ENCODE measurements around the gene ZNF85. TPM values are rescaled to one million over a fixed set of nuclear protein-coding genes. Genes with fewer than 3 reads are reported as not detected.
"Not testable (repeated sequence)": the region's sequence is repeated elsewhere in the genome, so short reads cannot be mapped to it uniquely, and the experiment has no call there.

Gene ZNF85
- polyA plus RNA-seq, result 1 to 10 TPM; 3.0 to 3.2 TPM

GRCh38 chr19:20923077-20923871, at the start of gene ZNF85:
Gene ZNF85 (plus strand): TSS chr19:20923251. CDS start chr19:20923401, 150 bp downstream.
- Histone ChIP-seq H3K9me3 (ENCODE audit: control insufficient read depth in 2 of 2, insufficient read depth in 1 of 2, low read depth in 1 of 2, low read length in 1 of 2) (no peaks in the 10 kb centered on the region), H3K27ac (ENCODE audit: low read depth in 2 of 2, low read length in 1 of 2) (peak within 1 kb of the TSS; percentile 85 to 97), H3K4me1 (ENCODE audit: control insufficient read depth in 2 of 2, insufficient read depth in 2 of 2, low read length in 1 of 2) (no peaks in the 10 kb centered on the region), H3K36me3 (ENCODE audit: control insufficient read depth in 2 of 2, insufficient read depth in 2 of 2, low read length in 1 of 2) (no peaks in the 10 kb centered on the region), H3K27me3 (ENCODE audit: control insufficient read depth in 1 of 2, insufficient read depth in 2 of 2, low read length in 2 of 2) (no peaks in the 10 kb centered on the region), H3K4me3 (ENCODE audit: low read depth in 1 of 2, low read length in 2 of 2) (peak within 1 kb of the TSS; percentile 72 to 90)
- WGBS, 2 donors, result 0 to 1% methylated on average over 38 of the region's 38 CpGs

- Histone ChIP-seq H3K4me3 (ENCODE audit: low read depth in 1 of 2, low read length in 2 of 2) (no peak overlapping the region), H3K27me3 (ENCODE audit: control insufficient read depth in 1 of 2, insufficient read depth in 2 of 2, low read length in 2 of 2) (no peaks in the 10 kb centered on the region), H3K36me3 (ENCODE audit: control insufficient read depth in 2 of 2, insufficient read depth in 2 of 2, low read length in 1 of 2) (no peaks in the 10 kb centered on the region), H3K27ac (ENCODE audit: low read depth in 2 of 2, low read length in 1 of 2) (no peak overlapping the region), H3K9me3 (ENCODE audit: control insufficient read depth in 2 of 2, insufficient read depth in 1 of 2, low read depth in 1 of 2, low read length in 1 of 2) (peaks cover 24 to 60% of the 10 kb centered on the region in 2 donors), H3K4me1 (ENCODE audit: control insufficient read depth in 2 of 2, insufficient read depth in 2 of 2, low read length in 1 of 2) (no peaks in the 10 kb centered on the region)
- 72 to 75% methylated on average over 1 of the region's 1 CpG for WGBS, 2 donors
These were observed 43.5 kb upstream of the ZNF85 start for GRCh38 chr19:20879501-20879900.

GRCh38 chr19:20912973-20913372, 10.1 kb upstream of the ZNF85 start:
- WGBS, 2 donors, result 74 to 83% methylated on average over 3 of the region's 3 CpGs
- peaks cover 0 to 34% of the 10 kb centered on the region in 2 donors for H3K9me3 ChIP-seq (ENCODE audit: control insufficient read depth in 2 of 2, insufficient read depth in 1 of 2, low read depth in 1 of 2, low read length in 1 of 2)
- H3K4me3 ChIP-seq (ENCODE audit: low read depth in 1 of 2, low read length in 2 of 2), result no peak overlapping the region
- H3K4me1 ChIP-seq (ENCODE audit: control insufficient read depth in 2 of 2, insufficient read depth in 2 of 2, low read length in 1 of 2), result no peaks in the 10 kb centered on the region
- no peaks in the 10 kb centered on the region for H3K27me3 ChIP-seq (ENCODE audit: control insufficient read depth in 1 of 2, insufficient read depth in 2 of 2, low read length in 2 of 2)
- H3K36me3 ChIP-seq (ENCODE audit: control insufficient read depth in 2 of 2, insufficient read depth in 2 of 2, low read length in 1 of 2), result no peaks in the 10 kb centered on the region
- no peak overlapping the region for H3K27ac ChIP-seq (ENCODE audit: low read depth in 2 of 2, low read length in 1 of 2)

- WGBS, 2 donors, result 87 to 93% methylated on average over 2 of the region's 2 CpGs
- Histone ChIP-seq H3K27me3 (ENCODE audit: control insufficient read depth in 1 of 2, insufficient read depth in 2 of 2, low read length in 2 of 2) (no peaks in the 10 kb centered on the region), H3K36me3 (ENCODE audit: control insufficient read depth in 2 of 2, insufficient read depth in 2 of 2, low read length in 1 of 2) (no peaks in the 10 kb centered on the region), H3K4me1 (ENCODE audit: control insufficient read depth in 2 of 2, insufficient read depth in 2 of 2, low read length in 1 of 2) (no peaks in the 10 kb centered on the region), H3K4me3 (ENCODE audit: low read depth in 1 of 2, low read length in 2 of 2) (no peak overlapping the region), H3K9me3 (ENCODE audit: control insufficient read depth in 2 of 2, insufficient read depth in 1 of 2, low read depth in 1 of 2, low read length in 1 of 2) (no peaks in the 10 kb centered on the region), H3K27ac (ENCODE audit: low read depth in 2 of 2, low read length in 1 of 2) (no peak overlapping the region)
These were observed 2.4 kb downstream of the ZNF85 start for GRCh38 chr19:20925481-20925880.

GRCh38 chr19:20926796-20927195, 3.7 kb downstream of the ZNF85 start:
- WGBS, 2 donors, result 95 to 100% methylated on average over 1 of the region's 1 CpG
- no peak overlapping the region for H3K4me3 ChIP-seq (ENCODE audit: low read depth in 1 of 2, low read length in 2 of 2)
- no peaks in the 10 kb centered on the region for H3K4me1 ChIP-seq (ENCODE audit: control insufficient read depth in 2 of 2, insufficient read depth in 2 of 2, low read length in 1 of 2)
- no peaks in the 10 kb centered on the region for H3K36me3 ChIP-seq (ENCODE audit: control insufficient read depth in 2 of 2, insufficient read depth in 2 of 2, low read length in 1 of 2)
- no peak overlapping the region for H3K27ac ChIP-seq (ENCODE audit: low read depth in 2 of 2, low read length in 1 of 2)
- H3K9me3 ChIP-seq (ENCODE audit: control insufficient read depth in 2 of 2, insufficient read depth in 1 of 2, low read depth in 1 of 2, low read length in 1 of 2), result no peaks in the 10 kb centered on the region
- H3K27me3 ChIP-seq (ENCODE audit: control insufficient read depth in 1 of 2, insufficient read depth in 2 of 2, low read length in 2 of 2), result no peaks in the 10 kb centered on the region

GRCh38 chr19:20928371-20928770, 5.3 kb downstream of the ZNF85 start:
- WGBS, 2 donors, result 92% methylated on average over 1 of the region's 1 CpG

GRCh38 chr19:20936322-20936947, 13.4 kb downstream of the ZNF85 start:
- not testable (repeated sequence) for H3K36me3 ChIP-seq (ENCODE audit: control insufficient read depth in 2 of 2, insufficient read depth in 2 of 2, low read length in 1 of 2); H3K4me3 ChIP-seq (ENCODE audit: low read depth in 1 of 2, low read length in 2 of 2); H3K4me1 ChIP-seq (ENCODE audit: control insufficient read depth in 2 of 2, insufficient read depth in 2 of 2, low read length in 1 of 2); H3K9me3 ChIP-seq (ENCODE audit: control insufficient read depth in 2 of 2, insufficient read depth in 1 of 2, low read depth in 1 of 2, low read length in 1 of 2); H3K27me3 ChIP-seq (ENCODE audit: control insufficient read depth in 1 of 2, insufficient read depth in 2 of 2, low read length in 2 of 2); H3K27ac ChIP-seq (ENCODE audit: low read depth in 2 of 2, low read length in 1 of 2)
- WGBS, 2 donors, result 76 to 90% methylated on average over 5 of the region's 5 CpGs

More at GRCh38 chr19:20928371-20928770, 5.3 kb downstream of the ZNF85 start:
- H3K36me3 ChIP-seq (ENCODE audit: control insufficient read depth in 2 of 2, insufficient read depth in 2 of 2, low read length in 1 of 2), result no peaks in the 10 kb centered on the region
- no peaks in the 10 kb centered on the region for H3K27me3 ChIP-seq (ENCODE audit: control insufficient read depth in 1 of 2, insufficient read depth in 2 of 2, low read length in 2 of 2)
- H3K27ac ChIP-seq (ENCODE audit: low read depth in 2 of 2, low read length in 1 of 2), result no peak overlapping the region
- H3K4me3 ChIP-seq (ENCODE audit: low read depth in 1 of 2, low read length in 2 of 2), result no peak overlapping the region
- no peaks in the 10 kb centered on the region for H3K9me3 ChIP-seq (ENCODE audit: control insufficient read depth in 2 of 2, insufficient read depth in 1 of 2, low read depth in 1 of 2, low read length in 1 of 2)
- no peaks in the 10 kb centered on the region for H3K4me1 ChIP-seq (ENCODE audit: control insufficient read depth in 2 of 2, insufficient read depth in 2 of 2, low read length in 1 of 2)

GRCh38 chr19:20952561-20953095, 29.6 kb downstream of the ZNF85 start:
- not testable (repeated sequence) for H3K4me3 ChIP-seq (ENCODE audit: low read depth in 1 of 2, low read length in 2 of 2); H3K4me1 ChIP-seq (ENCODE audit: control insufficient read depth in 2 of 2, insufficient read depth in 2 of 2, low read length in 1 of 2); H3K36me3 ChIP-seq (ENCODE audit: control insufficient read depth in 2 of 2, insufficient read depth in 2 of 2, low read length in 1 of 2); H3K27me3 ChIP-seq (ENCODE audit: control insufficient read depth in 1 of 2, insufficient read depth in 2 of 2, low read length in 2 of 2); H3K9me3 ChIP-seq (ENCODE audit: control insufficient read depth in 2 of 2, insufficient read depth in 1 of 2, low read depth in 1 of 2, low read length in 1 of 2); H3K27ac ChIP-seq (ENCODE audit: low read depth in 2 of 2, low read length in 1 of 2)
- WGBS, 2 donors, result 83 to 91% methylated on average over 31 to 41 of the region's 41 CpGs

GRCh38 chr19:20964798-20965197, 41.7 kb downstream of the ZNF85 start:
- Histone ChIP-seq H3K27me3 (ENCODE audit: control insufficient read depth in 1 of 2, insufficient read depth in 2 of 2, low read length in 2 of 2) (no peaks in the 10 kb centered on the region), H3K9me3 (ENCODE audit: control insufficient read depth in 2 of 2, insufficient read depth in 1 of 2, low read depth in 1 of 2, low read length in 1 of 2) (peaks cover 0 to 12% of the 10 kb centered on the region in 2 donors), H3K27ac (ENCODE audit: low read depth in 2 of 2, low read length in 1 of 2) (no peak overlapping the region), H3K4me3 (ENCODE audit: low read depth in 1 of 2, low read length in 2 of 2) (no peak overlapping the region), H3K36me3 (ENCODE audit: control insufficient read depth in 2 of 2, insufficient read depth in 2 of 2, low read length in 1 of 2) (no peaks in the 10 kb centered on the region), H3K4me1 (ENCODE audit: control insufficient read depth in 2 of 2, insufficient read depth in 2 of 2, low read length in 1 of 2) (no peaks in the 10 kb centered on the region)
- 32 to 41% methylated on average over 4 of the region's 4 CpGs for WGBS, 2 donors
